Measurements from ENCODE around the gene C12orf42.

DNA sequence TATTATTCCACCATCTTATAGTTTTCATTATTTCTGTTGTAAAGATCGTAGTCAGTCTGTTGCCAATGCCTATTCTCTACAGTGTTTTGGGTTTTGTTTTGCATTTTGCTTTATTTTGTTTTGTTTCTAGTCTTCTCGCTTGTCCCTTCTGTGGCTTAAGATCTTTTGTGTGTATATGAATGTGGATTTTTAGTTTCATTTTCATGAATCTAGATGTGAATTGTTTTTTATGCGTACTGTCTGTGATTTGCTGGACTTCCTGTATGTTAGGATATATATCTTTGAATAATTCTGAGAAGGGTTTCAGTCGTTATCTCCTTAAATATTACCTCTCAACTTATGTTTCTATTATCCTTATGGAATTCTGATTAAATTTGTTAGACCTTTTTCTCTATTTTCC is 13.4 kb downstream of the C12orf42 start:
- TF ChIP-seq, protein P1, sequence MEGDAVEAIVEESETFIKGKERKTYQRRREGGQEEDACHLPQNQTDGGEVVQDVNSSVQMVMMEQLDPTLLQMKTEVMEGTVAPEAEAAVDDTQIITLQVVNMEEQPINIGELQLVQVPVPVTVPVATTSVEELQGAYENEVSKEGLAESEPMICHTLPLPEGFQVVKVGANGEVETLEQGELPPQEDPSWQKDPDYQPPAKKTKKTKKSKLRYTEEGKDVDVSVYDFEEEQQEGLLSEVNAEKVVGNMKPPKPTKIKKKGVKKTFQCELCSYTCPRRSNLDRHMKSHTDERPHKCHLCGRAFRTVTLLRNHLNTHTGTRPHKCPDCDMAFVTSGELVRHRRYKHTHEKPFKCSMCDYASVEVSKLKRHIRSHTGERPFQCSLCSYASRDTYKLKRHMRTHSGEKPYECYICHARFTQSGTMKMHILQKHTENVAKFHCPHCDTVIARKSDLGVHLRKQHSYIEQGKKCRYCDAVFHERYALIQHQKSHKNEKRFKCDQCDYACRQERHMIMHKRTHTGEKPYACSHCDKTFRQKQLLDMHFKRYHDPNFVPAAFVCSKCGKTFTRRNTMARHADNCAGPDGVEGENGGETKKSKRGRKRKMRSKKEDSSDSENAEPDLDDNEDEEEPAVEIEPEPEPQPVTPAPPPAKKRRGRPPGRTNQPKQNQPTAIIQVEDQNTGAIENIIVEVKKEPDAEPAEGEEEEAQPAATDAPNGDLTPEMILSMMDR (IDR thresholded peaks at IDR 0.05) = no peak
- TF ChIP-seq POLR2A (IDR thresholded peaks at IDR 0.05) = no peak
- no peak for TF ChIP-seq POLR2AphosphoS5 (IDR thresholded peaks at IDR 0.05)

Data from prostate gland (tissue), 2 donors.